H1 (cell line): ENCODE measurements around the gene NOTUM. TPM values are rescaled to one million over a fixed set of nuclear protein-coding genes. Genes with fewer than 3 reads are reported as not detected.

Experiments
- CTCF ChIA-PET: fragments of 300-600 bp; sonication (Branson Sonifier 250); formaldehyde crosslinking; loops from one replicate; lab custom pipeline; 2021; ENCODE audit not compliant: partially characterized antibody; lab: Charles Lee
- POLR2A ChIA-PET: fragments of 300-600 bp; sonication (Branson Sonifier 250); formaldehyde crosslinking; loops from one replicate; lab custom pipeline; 2021; ENCODE audit warnings: inconsistent platforms; ENCODE audit not compliant: partially characterized antibody; lab: Charles Lee
- DNase-seq, 2 experiments: peaks; one replicate each; pipeline versions ENCODE4 v3.0.0 to v3.0.0-alpha.2; 2010 to 2022; ENCODE audit warnings: low spot score in 2 of 2, low read depth in 1 of 2, mixed read lengths in 1 of 2
- FAIRE-seq: peaks from 2 replicates; lab custom pipeline; 2011; peaks lifted over from hg19 to GRCh38; lab: Jason Lieb, UNC
- H2AFZ ChIP-seq: 2 replicates; pipeline ENCODE4 v1.8.1; 2012; ENCODE audit warnings: low read length, inconsistent platforms
- H2AK5ac ChIP-seq: 2 replicates; pipeline ENCODE4 v1.6.1; 2013; ENCODE audit warnings: low read depth, low read length
- H2BK120ac ChIP-seq: replicated peaks from 2 replicates; pipeline ENCODE3; 2013; ENCODE audit warnings: low read depth, low read length, inconsistent platforms
- H2BK12ac ChIP-seq: 2 replicates; pipeline ENCODE4 v1.6.1; 2013; ENCODE audit warnings: low read depth, low read length
- H2BK15ac ChIP-seq: 2 replicates; pipeline ENCODE4 v1.6.1; 2013; ENCODE audit warnings: low read length
- H2BK20ac ChIP-seq: 2 replicates; pipeline ENCODE4 v1.6.1; 2013; ENCODE audit warnings: low read length
- H2BK5ac ChIP-seq: 2 replicates; pipeline ENCODE4 v1.6.1; 2013; ENCODE audit warnings: low read depth, low read length
- H3K14ac ChIP-seq: 2 replicates; pipeline ENCODE4 v1.6.1; 2013; ENCODE audit warnings: inconsistent platforms; ENCODE audit not compliant: insufficient read length
- H3K18ac ChIP-seq: 2 replicates; pipeline ENCODE4 v1.6.1; 2013; ENCODE audit warnings: low read length; ENCODE audit errors: extremely low read depth
- H3K23ac ChIP-seq: 2 replicates; pipeline ENCODE4 v1.6.1; 2013; ENCODE audit warnings: inconsistent platforms; ENCODE audit not compliant: insufficient read length
- H3K23me2 ChIP-seq: 2 replicates; pipeline ENCODE4 v1.6.1; 2013; ENCODE audit warnings: low read depth, low read length
- H3K27ac ChIP-seq: 2 replicates; pipeline ENCODE4 v1.6.1; 2011; ENCODE audit warnings: low read depth, low read length, inconsistent platforms
- H3K27me3 ChIP-seq, 4 experiments: replicated peaks in 1 of 4; 1 replicate in 1 of 4; 2 replicates in 3 of 4; pipeline versions ENCODE4 v1.6.1 to v1.8.1; 2011 to 2013; ENCODE audit warnings: low read length in 3 of 4, mild to moderate bottlenecking in 3 of 4, inconsistent platforms in 2 of 4, mixed read lengths in 2 of 4, moderate library complexity in 1 of 4; ENCODE audit not compliant: control insufficient read depth in 3 of 4, insufficient read depth in 3 of 4; ENCODE audit errors: extremely low read depth in 1 of 4
- H3K36me3 ChIP-seq, 4 experiments: 2 replicates each; pipeline versions ENCODE4 v1.6.1 to v1.8.1; 2011 to 2013; ENCODE audit warnings: mild to moderate bottlenecking in 4 of 4, low read length in 3 of 4, moderate library complexity in 2 of 4, control low read depth in 1 of 4, inconsistent platforms in 1 of 4; ENCODE audit not compliant: insufficient read depth in 4 of 4, control insufficient read depth in 2 of 4
- H3K4ac ChIP-seq: replicated peaks from 2 replicates; pipeline ENCODE3; 2013; ENCODE audit warnings: low read length, low read depth, mixed read lengths, inconsistent platforms; ENCODE audit not compliant: insufficient read length
- H3K4me1 ChIP-seq, 4 experiments: replicated peaks in 1 of 4; 1 replicate in 1 of 4; 2 replicates in 3 of 4; pipeline versions ENCODE4 v1.6.1 to v1.8.1; 2011 to 2013; ENCODE audit warnings: low read length in 3 of 4, inconsistent platforms in 2 of 4, mixed read lengths in 1 of 4; ENCODE audit not compliant: insufficient read depth in 4 of 4, control insufficient read depth in 3 of 4
- H3K4me2 ChIP-seq, 2 experiments: 2 replicates each; pipeline versions ENCODE4 v1.6.1 to v1.8.1; 2011 to 2013; ENCODE audit warnings: low read depth in 2 of 2, low read length in 2 of 2, control low read depth in 1 of 2, inconsistent platforms in 1 of 2, mild to moderate bottlenecking in 1 of 2; ENCODE audit not compliant: insufficient read depth in 1 of 2
- H3K4me3 ChIP-seq, 4 experiments: fragments of 200-600, 300-600 bp in 1 of 4; sonication (generic), shearing (Covaris generic), sonication (Bioruptor Twin) in 1 of 4; 2 replicates each; pipeline versions ENCODE4 v1.5.1 to v1.8.1; 2011 to 2016; ENCODE audit warnings: low read length in 4 of 4, low read depth in 3 of 4, control low read depth in 2 of 4, inconsistent platforms in 2 of 4, mild to moderate bottlenecking in 2 of 4, mixed read lengths in 1 of 4, moderate library complexity in 1 of 4; ENCODE audit not compliant: insufficient read depth in 2 of 4; ENCODE audit errors: extremely low read depth in 1 of 4
- H3K56ac ChIP-seq: replicated peaks from 2 replicates; pipeline ENCODE3; 2013; ENCODE audit warnings: low read depth, mild to moderate bottlenecking, mixed read lengths, low read length, inconsistent platforms; ENCODE audit not compliant: insufficient read length
- H3K79me1 ChIP-seq: 2 replicates; pipeline ENCODE4 v1.6.1; 2013; ENCODE audit warnings: low read depth, low read length, control low read depth
- H3K79me2 ChIP-seq, 2 experiments: 2 replicates each; pipeline versions ENCODE4 v1.6.1 to v1.8.1; 2012 to 2013; ENCODE audit warnings: low read length in 2 of 2, mild to moderate bottlenecking in 2 of 2, inconsistent platforms in 1 of 2; ENCODE audit not compliant: insufficient read depth in 2 of 2, control insufficient read depth in 1 of 2
- H3K9ac ChIP-seq, 4 experiments: replicated peaks in 1 of 4; 1 replicate in 1 of 4; 2 replicates in 3 of 4; pipeline versions ENCODE4 v1.6.1 to v1.8.1; 2011 to 2013; ENCODE audit warnings: low read depth in 3 of 4, low read length in 3 of 4, control low read depth in 2 of 4, mild to moderate bottlenecking in 2 of 4, moderate library complexity in 2 of 4, inconsistent platforms in 1 of 4; ENCODE audit errors: extremely low read depth in 1 of 4
- H3K9me3 ChIP-seq, 2 experiments: 2 replicates each; pipeline versions ENCODE4 v1.6.1 to v1.8.1; 2012 to 2013; ENCODE audit warnings: mild to moderate bottlenecking in 2 of 2, moderate library complexity in 2 of 2, control low read depth in 1 of 2, inconsistent platforms in 1 of 2, low read depth in 1 of 2, low read length in 1 of 2, mixed read lengths in 1 of 2; ENCODE audit not compliant: insufficient read depth in 2 of 2
- H4K20me1 ChIP-seq, 2 experiments: replicated peaks in 1 of 2; 2 replicates each; pipeline versions ENCODE3 to v1.8.1; 2011 to 2013; ENCODE audit warnings: inconsistent platforms in 2 of 2, low read length in 2 of 2, mild to moderate bottlenecking in 1 of 2; ENCODE audit not compliant: insufficient read depth in 2 of 2, control insufficient read depth in 1 of 2
- H4K5ac ChIP-seq: 2 replicates; pipeline ENCODE4 v1.6.1; 2013; ENCODE audit warnings: low read length, low read depth, mixed read lengths, inconsistent platforms; ENCODE audit not compliant: insufficient read length
- H4K8ac ChIP-seq: 2 replicates; pipeline ENCODE4 v1.8.0; 2013; ENCODE audit warnings: mild to moderate bottlenecking, moderate library complexity, low read length, inconsistent platforms; ENCODE audit not compliant: insufficient read depth; ENCODE audit errors: extremely low read depth
- H4K91ac ChIP-seq: replicated peaks from 2 replicates; pipeline ENCODE3; 2013; ENCODE audit warnings: low read length, mixed read lengths, inconsistent platforms; ENCODE audit not compliant: insufficient read length
- CHD2 ChIP-seq: IDR thresholded peaks from 2 replicates; pipeline ENCODE4 v1.6.1; 2012; ENCODE audit warnings: low read length, improper control_type of control experiment
- WGBS, 2 experiments: shearing (Covaris generic) in 1 of 2; methylation state at CpG; one replicate each; pipeline versions ENCODE4 v1.1.6 to v1.1.7; 2013 to 2015; ENCODE audit warnings: low lambda C conversion rate in 2 of 2, mixed read lengths in 2 of 2, inconsistent platforms in 1 of 2, low coverage in 1 of 2, missing lambda C conversion rate in 1 of 2; ENCODE audit not compliant: insufficient replicate concordance in 2 of 2, insufficient coverage in 1 of 2, insufficient read length in 1 of 2; ENCODE audit errors: extremely low coverage in 1 of 2, missing lambda C conversion rate in 1 of 2; 5-methylcytosine and 5-hydroxymethylcytosine counted together
- polyA plus RNA-seq, 7 experiments: library from polyadenylated mRNA; depleted of rRNA in 3 of 7; stranded (reverse) in 5 of 7; unstranded in 2 of 7; fragments of >200 nt in 5 of 7; fragments of 200-250 nt in 2 of 7; gene quantifications; 1 replicate in 5 of 7; 2 replicates in 1 of 7; 4 replicates in 1 of 7; pipeline versions ENCODE4 v1.2.1 to v1.2.3, GENCODE V29; 2011 to 2013; ENCODE audit warnings: missing spikeins in 2 of 7, mixed read lengths in 2 of 7
- total RNA-seq: library from RNA; stranded (reverse); fragmentation: NEBNext Ultra II Directional; extraction: Animal tissue kit (Norgen Biotek cat#: 25700); gene quantifications from 2 replicates; pipeline ENCODE4 v1.2.1, GENCODE V29; 2021
- TF ChIP-seq, protein P1 (sequence below): IDR thresholded peaks from 2 replicates; pipeline ENCODE4 v1.6.1; 2011; ENCODE audit warnings: low read depth, mild to moderate bottlenecking, low read length; ENCODE audit not compliant: insufficient read depth

NOTUM gene
- total and polyA plus RNA-seq, 2 of the 8 experiments (the other 6 are each of a cell fraction or from before 2014, with no cell fraction given), result 0.45 to 0.76 TPM

DNA sequence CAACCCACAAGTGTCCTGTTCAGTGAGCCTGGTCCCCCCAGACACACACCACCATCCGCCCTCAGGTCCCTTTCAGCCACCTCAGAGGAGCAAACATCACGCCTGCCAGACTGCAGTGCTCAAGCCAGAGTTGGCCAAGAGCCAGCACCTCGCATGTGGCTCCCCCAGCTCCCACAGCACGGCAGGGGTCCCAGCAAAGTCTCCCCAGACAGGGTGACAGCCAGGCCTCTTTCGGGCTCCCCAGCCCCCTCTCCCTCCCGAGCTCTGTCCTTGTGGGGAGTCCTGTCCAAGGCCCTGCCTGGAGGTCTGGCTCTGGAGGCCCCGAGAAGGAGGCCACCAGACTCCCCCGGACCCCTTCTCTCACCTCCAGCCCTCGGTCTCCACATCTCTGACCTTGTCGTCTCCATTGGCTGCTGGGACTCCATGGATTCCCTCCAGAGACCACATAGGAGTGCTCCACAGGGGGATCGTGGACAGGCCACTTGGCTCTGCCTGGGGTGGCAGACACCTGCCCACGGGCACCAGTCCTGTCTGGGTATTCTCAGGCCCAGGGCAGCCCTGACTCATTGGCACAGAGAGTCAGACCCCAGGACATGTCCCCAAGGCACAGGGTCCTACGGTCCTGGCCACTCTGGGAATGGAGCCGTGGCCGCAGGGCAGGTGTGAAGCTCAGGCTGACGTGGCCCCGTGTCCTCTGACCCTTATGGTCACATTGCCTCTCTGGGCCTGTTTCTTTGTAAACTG is 12.2 kb downstream of the NOTUM start:
- Histone ChIP-seq H3K36me3 (no peaks in the 10 kb centered on the region), H2BK15ac (no peak overlapping the region), H3K4me3 (no peak overlapping the region), H3K79me1 (no peaks in the 10 kb centered on the region), H3K27me3 (peaks cover 0 to 5% (median under 1%) of the 10 kb centered on the region in 4 experiments; a peak in 3 of 7 replicates), H3K79me2 (no peaks in the 10 kb centered on the region), H4K8ac (no peak overlapping the region), H3K14ac (no peak overlapping the region), H2AK5ac (no peak overlapping the region), H3K4ac (no peak overlapping the region), H4K91ac (no peak overlapping the region), H3K23me2 (no peaks in the 10 kb centered on the region), H4K20me1 (no peaks in the 10 kb centered on the region), H3K4me1 (no peaks in the 10 kb centered on the region; a peak in 1 of 7 replicates), H2BK5ac (no peak overlapping the region), H3K9me3 (no peaks in the 10 kb centered on the region), H3K18ac (no peak overlapping the region), H4K5ac (no peak overlapping the region), H3K23ac (no peak overlapping the region), H2BK12ac (no peak overlapping the region), H3K4me2 (no peak overlapping the region), H3K9ac (no peak overlapping the region), H3K56ac (no peak overlapping the region), H2AFZ (no peak overlapping the region), H2BK20ac (no peak overlapping the region), H2BK120ac (no peak overlapping the region), H3K27ac (no peak overlapping the region)
- no peak for FAIRE-seq
- WGBS, 2 experiments, result 85% methylated on average over 16 of the region's 17 CpGs; no CpG with 5 or more reads in 1 of the 2 experiments
- no peak for DNase-seq
- CTCF ChIA-PET, result interaction anchor here (0.7 to 1.8 kb wide), 5 partner anchors 11 to 71 kb away, joined by 3 to 9 read pairs (median 3); no protein-coding TSS in a partner anchor
- TF ChIP-seq CHD2, result no peak
- TF ChIP-seq, protein P1, sequence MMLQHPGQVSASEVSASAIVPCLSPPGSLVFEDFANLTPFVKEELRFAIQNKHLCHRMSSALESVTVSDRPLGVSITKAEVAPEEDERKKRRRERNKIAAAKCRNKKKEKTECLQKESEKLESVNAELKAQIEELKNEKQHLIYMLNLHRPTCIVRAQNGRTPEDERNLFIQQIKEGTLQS, result no peak
- POLR2A ChIA-PET, result interaction anchor here (0.6 to 3.3 kb wide), 5 partner anchors 11 to 77 kb away, joined by 3 to 9 read pairs (median 3); partner anchors contain the start of gene MAFG
